Measurements from ENCODE around the gene NFATC1. TPM values are rescaled to one million over a fixed set of nuclear protein-coding genes. Genes with fewer than 3 reads are reported as not detected.

NFATC1 gene
- total RNA-seq, 4 donors from 2014 or later, result 14.0 to 22.4 (median 15.0) TPM

GRCh38 chr18:79463424-79463960 lies 67.8 kb downstream of the NFATC1 start:
- intact Hi-C loops (cut with DNase I; ENCODE audit: low total_unique reads), result no loop called here
- DNase-seq (ENCODE audit: low spot score in 2 of 2), result no peak
- H3K4me3 ChIP-seq (ENCODE audit: low read depth, poor library complexity, severe bottlenecking), result no peak overlapping the region
- WGBS, 2 donors, result 86 to 91% methylated on average over 25 of the region's 25 CpGs
- TF ChIP-seq CTCF (IDR thresholded peaks at IDR 0.05), result no peak
- no peak for TF ChIP-seq POLR2A (IDR thresholded peaks at IDR 0.05)

GRCh38 chr18:79465392-79465991 lies 69.8 kb downstream of the NFATC1 start:
- no peak for DNase-seq (ENCODE audit: low spot score in 2 of 2)
- intact Hi-C loops (cut with DNase I; ENCODE audit: low total_unique reads), result no loop called here

GRCh38 chr18:79466591-79466990 lies 70.9 kb downstream of the NFATC1 start:
- TF ChIP-seq POLR2A (IDR thresholded peaks at IDR 0.05), result no peak
- no peak for TF ChIP-seq CTCF (IDR thresholded peaks at IDR 0.05)
- intact Hi-C loops (cut with DNase I; ENCODE audit: low total_unique reads), result no loop called here
- no peak overlapping the region for H3K4me3 ChIP-seq (ENCODE audit: low read depth, poor library complexity, severe bottlenecking)
- WGBS, 2 donors, result 86 to 93% methylated on average over 16 of the region's 16 CpGs
- DNase-seq (ENCODE audit: low spot score in 2 of 2), result no peak

More at GRCh38 chr18:79465392-79465991, 69.8 kb downstream of the NFATC1 start:
- TF ChIP-seq CTCF (IDR thresholded peaks at IDR 0.05) (no peak), POLR2A (IDR thresholded peaks at IDR 0.05) (no peak)
- H3K4me3 ChIP-seq (ENCODE audit: low read depth, poor library complexity, severe bottlenecking), result no peak overlapping the region
- WGBS, 2 donors, result 55 to 68% methylated on average over 26 of the region's 26 CpGs

GRCh38 chr18:79467126-79467525 lies 71.4 kb downstream of the NFATC1 start:
- TF ChIP-seq CTCF (IDR thresholded peaks at IDR 0.05), result no peak
- TF ChIP-seq POLR2A (IDR thresholded peaks at IDR 0.05), result no peak
- 96 to 98% methylated on average over 32 to 33 of the region's 33 CpGs for WGBS, 2 donors
- H3K4me3 ChIP-seq (ENCODE audit: low read depth, poor library complexity, severe bottlenecking), result no peak overlapping the region
- intact Hi-C loops (cut with DNase I; ENCODE audit: low total_unique reads), result no loop called here
- no peak for DNase-seq (ENCODE audit: low spot score in 2 of 2)

- TF ChIP-seq POLR2A (IDR thresholded peaks at IDR 0.05), result no peak
- no peak for TF ChIP-seq CTCF (IDR thresholded peaks at IDR 0.05)
- intact Hi-C loops (cut with DNase I; ENCODE audit: low total_unique reads), result no loop called here
- no peak for DNase-seq (ENCODE audit: low spot score in 2 of 2)
- WGBS, 2 donors, result 91% methylated on average over 12 of the region's 12 CpGs
- H3K4me3 ChIP-seq (ENCODE audit: low read depth, poor library complexity, severe bottlenecking), result no peak overlapping the region
Observed at GRCh38 chr18:79468119-79468789, 72.5 kb downstream of the NFATC1 start.
